Measurements from ENCODE around the gene TBC1D2.
A peak's percentile ranks its signal among the peaks of the same experiment; 100 is the strongest.

TBC1D2 gene

GRCh38 chr9:98218562-98219363 is 36.7 kb downstream of the TBC1D2 start:
- DNase-seq (ENCODE audit: low read depth in 2 of 2), result no peak

- no peak for DNase-seq (ENCODE audit: low read depth in 2 of 2)
Measured at GRCh38 chr9:98217255-98217654, 38.2 kb downstream of the TBC1D2 start.

- no peak for DNase-seq (ENCODE audit: low read depth in 2 of 2)
Measured at GRCh38 chr9:98216391-98216790, 39.1 kb downstream of the TBC1D2 start.

GRCh38 chr9:98215821-98216220 is 39.6 kb downstream of the TBC1D2 start:
- DNase-seq (ENCODE audit: low read depth in 2 of 2), result no peak

- DNase-seq (ENCODE audit: low read depth in 2 of 2), result no peak
Measured at GRCh38 chr9:98215271-98215670, 40.2 kb downstream of the TBC1D2 start.

- no peak for DNase-seq (ENCODE audit: low read depth in 2 of 2)
Measured at GRCh38 chr9:98214811-98215210, 40.6 kb downstream of the TBC1D2 start.

- DNase-seq (ENCODE audit: low read depth in 2 of 2), result no peak
Measured at GRCh38 chr9:98211260-98211659, 44.2 kb downstream of the TBC1D2 start.

GRCh38 chr9:98210435-98210834 is 45.0 kb downstream of the TBC1D2 start:
- DNase-seq (ENCODE audit: low read depth in 2 of 2), result no peak

- no peak for DNase-seq (ENCODE audit: low read depth in 2 of 2)
Measured at GRCh38 chr9:98209530-98209929, 45.9 kb downstream of the TBC1D2 start.

- no peak for DNase-seq (ENCODE audit: low read depth in 2 of 2)
Measured at GRCh38 chr9:98208635-98209034, 46.8 kb downstream of the TBC1D2 start.

GRCh38 chr9:98207606-98208005 is 47.8 kb downstream of the TBC1D2 start:
- no peak for DNase-seq (ENCODE audit: low read depth in 2 of 2)

GRCh38 chr9:98206754-98207153 is 48.7 kb downstream of the TBC1D2 start:
- no peak for DNase-seq (ENCODE audit: low read depth in 2 of 2)

GRCh38 chr9:98204692-98205091 is 50.8 kb downstream of the TBC1D2 start:
- DNase-seq (ENCODE audit: low read depth in 2 of 2), result no peak

- no peak for DNase-seq (ENCODE audit: low read depth in 2 of 2)
Measured at GRCh38 chr9:98203153-98203552, 52.3 kb downstream of the TBC1D2 start.

- DNase-seq (ENCODE audit: low read depth in 2 of 2), result no peak
Measured at GRCh38 chr9:98202252-98202651, 53.2 kb downstream of the TBC1D2 start.

GRCh38 chr9:98201749-98202148 is 53.7 kb downstream of the TBC1D2 start:
- DNase-seq (ENCODE audit: low read depth in 2 of 2), result no peak

GRCh38 chr9:98201102-98201501 is 54.3 kb downstream of the TBC1D2 start:
- DNase-seq (ENCODE audit: low read depth in 2 of 2), result no peak

GRCh38 chr9:98199388-98200033 is 55.9 kb downstream of the TBC1D2 start:
- no peak for DNase-seq (ENCODE audit: low read depth in 2 of 2)

GRCh38 chr9:98195671-98196070 is 59.8 kb downstream of the TBC1D2 start:
- DNase-seq (ENCODE audit: low read depth in 2 of 2), result no peak

GRCh38 chr9:98193336-98193944 is 62.0 kb downstream of the TBC1D2 start:
- DNase-seq (ENCODE audit: low read depth in 2 of 2), result no peak

- peak; percentile 44 to 62 for DNase-seq (ENCODE audit: low read depth in 2 of 2)
Measured at GRCh38 chr9:98192503-98193335, 62.7 kb downstream of the TBC1D2 start, which contains the start of gene CORO2A. Gene CORO2A, minus strand, starts transcription at chr9:98192637. Its CDS starts 34,977 bp downstream, at chr9:98157660.
